ENCODE data around the gene EYS.

- no peak for TF ChIP-seq REST (IDR thresholded peaks at IDR 0.05; ENCODE audit: borderline replicate concordance)
- no peak for TF ChIP-seq REST (CRISPR knock-in tag; IDR thresholded peaks at IDR 0.05; ENCODE audit: low read depth)
- no peak for TF ChIP-seq NR2F6 (CRISPR knock-in tag; IDR thresholded peaks at IDR 0.05)
- TF ChIP-seq SPI1 (IDR thresholded peaks at IDR 0.05; ENCODE audit: borderline replicate concordance, low read depth, low read length): no peak
- no peak for TF ChIP-seq ZBTB8A (IDR thresholded peaks at IDR 0.05; ENCODE audit: partially characterized antibody)
- TF ChIP-seq ZNF318 (IDR thresholded peaks at IDR 0.05; ENCODE audit: borderline replicate concordance in 1 of 2, low read depth in 1 of 2): no peak
- TF ChIP-seq CREB3 (tag; conservative IDR thresholded peaks at IDR 0.05; ENCODE audit: low read depth): no peak
- no peak for TF ChIP-seq MAX (CRISPR knock-in tag; IDR thresholded peaks at IDR 0.05)
- no peak for TF ChIP-seq NR3C1 (CRISPR knock-in tag; IDR thresholded peaks at IDR 0.05)
- TF ChIP-seq ZEB2 (IDR thresholded peaks at IDR 0.05): no peak
- TF ChIP-seq POLR2A (conservative IDR thresholded peaks at IDR 0.05): no peak
Observed at GRCh38 chr6:64257586-64257985, 1449.4 kb downstream of the EYS start.
